PC-9 (cell line): Measurements from ENCODE around the gene STK24.

Source experiments
- EZH2 ChIP-seq: fragments of 200-600 bp; sonication (generic); IDR thresholded peaks from 2 replicates; pipeline ENCODE4 v1.8.0; 2017; ENCODE audit warnings: antibody characterized with exemption, low read depth
- TF ChIP-seq, protein P1 (sequence below): fragments of 200-600 bp; sonication (generic); conservative IDR thresholded peaks from 2 replicates; pipeline ENCODE4 v1.6.1; 2017; ENCODE audit warnings: mixed run types, antibody characterized with exemption, mild to moderate bottlenecking, moderate library complexity

DNA sequence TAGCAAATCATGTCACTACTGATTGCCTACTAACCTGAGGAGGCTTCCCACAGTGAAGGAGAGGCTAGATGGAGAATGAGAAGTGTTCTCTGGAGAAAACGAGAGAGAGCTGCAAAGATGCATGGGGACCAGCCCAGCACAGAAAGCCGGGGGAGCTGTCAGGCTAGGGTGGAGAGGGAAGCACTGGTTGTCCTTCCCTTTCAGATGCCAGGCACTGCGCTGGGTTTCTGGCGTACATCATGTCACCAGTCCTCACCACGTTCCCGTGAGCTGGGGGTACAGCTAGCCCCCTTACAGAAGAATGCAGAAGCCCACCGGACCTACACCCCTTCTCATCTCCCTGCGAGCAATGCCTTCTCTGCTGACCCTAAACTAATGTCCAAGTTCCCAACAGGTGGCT is 86.0 kb downstream of the STK24 start:
- TF ChIP-seq, protein P1, sequence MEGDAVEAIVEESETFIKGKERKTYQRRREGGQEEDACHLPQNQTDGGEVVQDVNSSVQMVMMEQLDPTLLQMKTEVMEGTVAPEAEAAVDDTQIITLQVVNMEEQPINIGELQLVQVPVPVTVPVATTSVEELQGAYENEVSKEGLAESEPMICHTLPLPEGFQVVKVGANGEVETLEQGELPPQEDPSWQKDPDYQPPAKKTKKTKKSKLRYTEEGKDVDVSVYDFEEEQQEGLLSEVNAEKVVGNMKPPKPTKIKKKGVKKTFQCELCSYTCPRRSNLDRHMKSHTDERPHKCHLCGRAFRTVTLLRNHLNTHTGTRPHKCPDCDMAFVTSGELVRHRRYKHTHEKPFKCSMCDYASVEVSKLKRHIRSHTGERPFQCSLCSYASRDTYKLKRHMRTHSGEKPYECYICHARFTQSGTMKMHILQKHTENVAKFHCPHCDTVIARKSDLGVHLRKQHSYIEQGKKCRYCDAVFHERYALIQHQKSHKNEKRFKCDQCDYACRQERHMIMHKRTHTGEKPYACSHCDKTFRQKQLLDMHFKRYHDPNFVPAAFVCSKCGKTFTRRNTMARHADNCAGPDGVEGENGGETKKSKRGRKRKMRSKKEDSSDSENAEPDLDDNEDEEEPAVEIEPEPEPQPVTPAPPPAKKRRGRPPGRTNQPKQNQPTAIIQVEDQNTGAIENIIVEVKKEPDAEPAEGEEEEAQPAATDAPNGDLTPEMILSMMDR = no peak
- TF ChIP-seq EZH2 = no peak
